IPS-NIHi11 (cell line): Measurements from ENCODE around the gene PRPF38A.
"Not testable (repeated sequence)": the region's sequence is repeated elsewhere in the genome, so short reads cannot be mapped to it uniquely, and the experiment has no call there.

Source experiments
- DNase-seq: peaks from one replicate; pipeline ENCODE4 v3.0.0; 2012; ENCODE audit warnings: mixed read lengths, low spot score

The PRPF38A gene, protein sequence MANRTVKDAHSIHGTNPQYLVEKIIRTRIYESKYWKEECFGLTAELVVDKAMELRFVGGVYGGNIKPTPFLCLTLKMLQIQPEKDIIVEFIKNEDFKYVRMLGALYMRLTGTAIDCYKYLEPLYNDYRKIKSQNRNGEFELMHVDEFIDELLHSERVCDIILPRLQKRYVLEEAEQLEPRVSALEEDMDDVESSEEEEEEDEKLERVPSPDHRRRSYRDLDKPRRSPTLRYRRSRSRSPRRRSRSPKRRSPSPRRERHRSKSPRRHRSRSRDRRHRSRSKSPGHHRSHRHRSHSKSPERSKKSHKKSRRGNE

GRCh38 chr1:52404116-52404974, at the start of gene PRPF38A, which contains the start of gene ORC1:
TSS of gene PRPF38A (plus strand) at chr1:52404602. CDS start at chr1:52404750, 148 bp downstream.
TSS of gene ORC1 (minus strand) at chr1:52404423. CDS start at chr1:52402223, 2,200 bp downstream.
- DNase-seq: peak; percentile 98

DNA sequence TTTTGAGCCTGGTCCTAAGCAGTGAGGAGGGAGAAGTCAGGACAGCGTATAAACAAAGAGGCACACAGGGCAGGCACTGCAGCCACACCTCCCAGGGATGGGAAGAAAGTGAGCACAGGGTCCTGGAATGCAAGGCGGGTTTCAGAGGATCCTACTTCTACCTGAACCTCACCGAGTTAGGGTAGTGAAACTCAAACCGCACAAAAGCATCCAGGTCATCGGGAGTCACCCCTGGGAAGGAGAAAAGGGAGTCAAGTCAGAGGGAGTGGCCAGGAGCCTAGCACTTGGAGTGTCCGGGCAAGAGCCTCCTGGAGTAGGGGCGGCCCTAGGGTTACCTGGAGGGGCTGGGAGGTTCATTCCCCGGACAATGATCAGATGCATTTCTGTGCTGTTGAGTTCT, 49.0 kb upstream of the PRPF38A start:
- no peak for DNase-seq

- no peak for DNase-seq
These were observed 48.4 kb upstream of the PRPF38A start for GRCh38 chr1:52355847-52356505.

- no peak for DNase-seq
These were observed 47.5 kb upstream of the PRPF38A start for GRCh38 chr1:52356818-52357355.

GRCh38 chr1:52357397-52357796, 47.0 kb upstream of the PRPF38A start:
- DNase-seq: no peak

DNA sequence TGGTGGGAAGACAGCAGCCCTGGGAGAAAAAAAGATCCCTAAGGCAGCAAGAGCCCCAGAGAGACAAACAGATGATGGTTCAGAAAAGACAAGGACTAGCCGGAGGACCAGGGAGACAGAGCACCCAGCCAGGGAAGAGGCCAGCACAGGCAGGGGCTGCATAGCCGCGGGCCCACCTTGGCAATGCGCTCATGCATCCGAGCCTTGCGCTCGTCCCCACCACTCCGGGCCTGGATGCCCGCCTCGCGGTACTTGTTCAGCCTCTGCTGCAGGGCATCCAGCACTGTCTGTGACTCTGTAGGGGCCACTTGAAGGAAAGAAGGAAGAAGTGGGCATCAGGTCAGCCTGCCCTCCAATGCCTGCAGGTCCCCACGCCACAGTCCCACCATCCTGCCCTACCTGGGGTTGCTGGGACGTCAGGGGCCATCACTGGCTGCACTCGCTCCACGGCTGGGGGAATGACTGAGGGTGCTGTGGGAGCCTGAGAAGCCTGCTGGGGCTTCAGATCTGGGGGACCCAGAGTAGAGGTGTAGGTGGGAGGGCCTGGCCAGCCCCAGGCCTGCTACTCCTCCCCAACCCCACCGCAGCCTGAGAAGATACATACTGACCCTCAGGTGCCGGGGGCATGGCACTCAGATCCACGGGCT, 45.4 kb upstream of the PRPF38A start:
- DNase-seq: no peak

- DNase-seq: peak; percentile 36
These were observed 44.5 kb upstream of the PRPF38A start for GRCh38 chr1:52359676-52360594.

- no peak for DNase-seq
These were observed 43.8 kb upstream of the PRPF38A start for GRCh38 chr1:52360595-52360968.

DNA sequence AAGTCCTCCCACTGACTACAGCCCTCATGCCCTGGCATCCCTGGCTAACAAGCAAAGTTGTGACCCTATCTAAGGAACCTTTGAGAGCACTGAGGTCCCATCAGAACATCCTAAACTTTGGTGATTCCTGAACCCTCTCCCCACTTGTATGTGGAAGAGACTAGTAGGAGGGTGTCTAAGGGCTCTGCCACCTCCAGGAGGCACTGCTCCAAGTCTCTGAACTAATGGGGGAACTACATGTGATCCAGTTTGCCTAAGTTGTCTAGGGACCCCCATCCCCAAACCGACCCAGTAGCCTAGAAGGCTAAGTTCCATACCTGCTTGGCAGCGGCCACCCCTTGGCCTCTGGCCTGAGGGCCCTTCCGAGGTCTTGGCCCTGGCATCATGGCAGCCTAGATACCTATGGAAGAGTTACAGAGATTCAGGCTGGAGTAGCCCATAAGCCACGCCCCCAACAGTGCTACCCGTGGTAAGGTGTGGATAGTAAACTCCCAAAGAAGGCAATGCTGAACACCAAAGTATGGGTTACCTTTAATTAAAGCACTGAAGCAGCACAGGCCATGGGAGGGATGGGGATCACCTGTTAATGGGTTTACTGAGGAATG, 40.1 kb upstream of the PRPF38A start:
- DNase-seq: no peak

GRCh38 chr1:52365071-52365745, 39.2 kb upstream of the PRPF38A start:
- peak; percentile 39 for DNase-seq

DNA sequence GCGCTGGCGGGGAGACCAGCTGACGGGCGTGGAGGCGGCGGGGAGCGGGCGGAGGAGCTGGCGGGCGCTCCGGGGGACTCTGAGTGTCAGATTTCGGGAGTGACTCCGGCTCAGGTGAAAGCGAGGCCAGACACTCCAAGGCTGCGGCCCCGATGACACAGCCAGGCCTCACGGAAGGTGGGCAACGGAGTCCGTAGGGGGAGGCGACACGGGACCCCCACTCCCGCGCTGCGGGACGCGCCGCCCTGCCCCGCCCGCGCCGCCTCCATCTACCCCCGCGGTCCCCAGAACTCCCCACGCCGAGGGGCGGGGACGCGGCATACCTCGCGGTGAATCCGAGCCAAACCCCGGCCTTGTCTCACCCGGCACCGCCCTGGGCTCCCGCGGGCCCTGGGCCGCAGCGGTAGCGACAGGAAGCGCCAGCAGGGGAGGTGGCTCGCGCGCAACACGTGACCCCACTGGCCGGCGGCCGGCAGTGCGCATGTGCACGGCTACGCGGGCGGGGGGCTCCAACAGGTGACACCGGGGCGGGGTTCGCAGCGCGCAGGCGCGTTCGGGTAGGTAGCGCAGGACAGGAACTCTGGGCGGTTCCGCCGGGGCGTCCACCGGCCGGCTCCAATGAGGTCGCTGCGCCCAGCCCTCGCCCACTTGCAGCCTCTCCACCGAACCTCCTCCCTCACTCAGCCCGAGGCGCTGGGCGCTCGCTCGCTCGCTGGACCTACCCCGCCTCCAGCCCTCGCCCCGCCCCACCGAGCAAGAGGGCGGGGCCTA, 38.5 kb upstream of the PRPF38A start, which contains the start of gene CC2D1B:
CC2D1B (minus strand) TSS at position 460 of the 771 bp plus-strand sequence. CDS start 1,585 bp downstream, outside the sequence.
- peak; percentile 99 for DNase-seq

DNA sequence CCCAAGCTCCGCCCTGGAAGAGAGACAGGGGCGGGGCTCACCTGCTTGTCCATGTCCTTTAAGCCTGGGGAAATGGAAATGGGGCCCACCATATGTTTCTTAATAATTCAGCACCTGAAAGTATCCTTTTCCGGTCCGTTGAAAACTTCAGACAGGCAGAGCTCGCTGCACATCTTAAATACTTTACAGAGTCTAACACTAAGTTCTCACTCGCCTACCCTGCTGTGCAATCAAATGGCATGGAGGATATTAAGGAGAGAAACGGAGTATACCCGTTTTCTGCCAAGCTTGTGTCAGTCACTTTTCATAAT, 37.9 kb upstream of the PRPF38A start:
- no peak for DNase-seq

- no peak for DNase-seq
These were observed 37.1 kb upstream of the PRPF38A start for GRCh38 chr1:52367272-52367671.

GRCh38 chr1:52368383-52369172, 35.8 kb upstream of the PRPF38A start:
- DNase-seq: peak; percentile 82

DNA sequence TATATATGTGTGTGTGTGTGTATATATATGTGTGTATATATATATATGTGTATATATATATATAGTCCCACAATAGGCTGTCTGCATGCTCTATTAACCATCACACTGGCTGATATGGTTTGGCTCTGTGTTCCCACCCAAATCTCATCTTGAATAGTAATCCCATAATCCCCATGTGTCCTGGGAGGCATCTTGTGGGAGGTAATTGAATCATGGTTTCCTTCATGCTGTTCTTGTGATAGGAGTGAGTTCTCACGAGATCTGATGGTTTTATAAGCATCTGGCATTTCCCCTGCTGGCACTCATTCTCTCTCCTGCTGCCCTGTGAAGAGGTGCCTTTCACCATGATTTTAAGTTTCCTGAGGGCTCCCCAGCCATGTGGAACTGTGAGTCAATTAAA, 34.6 kb upstream of the PRPF38A start:
- DNase-seq: not testable (repeated sequence)

DNA sequence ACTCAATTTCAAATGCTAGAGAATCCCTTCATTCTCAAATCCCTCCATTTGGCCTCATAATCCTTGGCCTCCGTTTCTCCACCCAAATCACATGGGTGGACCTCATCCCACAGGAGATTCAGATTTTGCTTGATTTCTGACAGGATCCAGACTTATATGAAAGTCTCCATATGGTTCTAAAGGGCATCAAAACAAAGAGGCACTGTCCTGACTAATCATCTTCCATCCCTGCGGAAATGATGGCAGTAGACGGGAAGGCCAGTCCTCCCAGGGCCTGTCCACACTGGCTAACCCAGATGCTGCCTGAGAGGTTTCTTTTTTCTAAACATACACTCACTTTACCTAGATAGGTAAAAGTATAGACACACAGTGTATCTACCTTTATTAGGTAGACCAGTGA, 19.0 kb upstream of the PRPF38A start:
- no peak for DNase-seq

- no peak for DNase-seq
These were observed 17.9 kb upstream of the PRPF38A start for GRCh38 chr1:52386458-52386857.

DNA sequence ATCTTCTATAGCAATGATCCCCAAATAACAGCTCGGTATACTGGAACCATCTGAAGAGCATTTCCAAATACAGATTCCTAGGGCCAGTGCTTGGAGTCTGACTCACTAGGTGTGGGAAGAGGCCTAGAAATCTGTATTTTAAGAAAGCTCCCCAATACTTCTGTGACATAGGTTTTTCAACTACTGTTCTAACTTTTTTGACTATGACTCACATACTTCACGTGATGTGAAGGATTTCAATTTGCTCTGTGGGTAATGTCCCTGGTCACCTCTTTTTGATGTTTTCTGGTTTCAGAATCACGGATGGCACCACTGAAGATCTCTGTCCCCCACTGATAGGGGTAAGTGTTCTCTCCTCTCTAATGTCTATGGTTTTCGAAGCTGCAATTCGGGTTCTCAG, 11.2 kb upstream of the PRPF38A start:
- DNase-seq: no peak
